Skeletal muscle tissue (tissue), 4 donors: ENCODE results near the gene TAS2R38. TPM values are rescaled to one million over a fixed set of nuclear protein-coding genes. Genes with fewer than 3 reads are reported as not detected.

ENCODE experiments used
- H3K27ac ChIP-seq: one replicate; pipeline ENCODE4 v1.7.0; 2013; ENCODE audit warnings: mild to moderate bottlenecking, low read depth, low read length, inconsistent platforms
- H3K27me3 ChIP-seq, 3 donors: one replicate each; pipeline ENCODE4 v1.7.0; 2013; ENCODE audit warnings: low read length in 3 of 3; ENCODE audit not compliant: control insufficient read depth in 3 of 3, insufficient read depth in 3 of 3
- H3K36me3 ChIP-seq, 3 donors: one replicate each; pipeline ENCODE4 v1.7.0; 2013; ENCODE audit warnings: low read length in 3 of 3; ENCODE audit not compliant: control insufficient read depth in 3 of 3, insufficient read depth in 3 of 3
- H3K4me1 ChIP-seq, 3 donors: one replicate each; pipeline ENCODE4 v1.7.0; 2013; ENCODE audit warnings: low read length in 3 of 3, mild to moderate bottlenecking in 3 of 3; ENCODE audit not compliant: control insufficient read depth in 3 of 3, insufficient read depth in 3 of 3
- H3K4me3 ChIP-seq, 3 donors: one replicate each; pipeline ENCODE4 v1.7.0; 2013; ENCODE audit warnings: low read length in 3 of 3
- H3K9ac ChIP-seq, 3 donors: one replicate each; pipeline ENCODE4 v1.7.0; 2013; ENCODE audit warnings: low read length in 3 of 3, mild to moderate bottlenecking in 3 of 3, moderate library complexity in 2 of 3, low read depth in 1 of 3
- H3K9me3 ChIP-seq, 3 donors: one replicate each; pipeline ENCODE4 v1.7.0; 2013; ENCODE audit warnings: low read length in 3 of 3; ENCODE audit not compliant: control insufficient read depth in 3 of 3
- total RNA-seq: library from RNA; depleted of rRNA; stranded (reverse); fragments of >200 nt; gene quantifications from one replicate; pipeline ENCODE4 v1.2.3, GENCODE V29; 2014
- donor health status: Osteomylitis.

The TAS2R38 gene
- total RNA-seq, 1 donor from 2014 or later = not detected

DNA sequence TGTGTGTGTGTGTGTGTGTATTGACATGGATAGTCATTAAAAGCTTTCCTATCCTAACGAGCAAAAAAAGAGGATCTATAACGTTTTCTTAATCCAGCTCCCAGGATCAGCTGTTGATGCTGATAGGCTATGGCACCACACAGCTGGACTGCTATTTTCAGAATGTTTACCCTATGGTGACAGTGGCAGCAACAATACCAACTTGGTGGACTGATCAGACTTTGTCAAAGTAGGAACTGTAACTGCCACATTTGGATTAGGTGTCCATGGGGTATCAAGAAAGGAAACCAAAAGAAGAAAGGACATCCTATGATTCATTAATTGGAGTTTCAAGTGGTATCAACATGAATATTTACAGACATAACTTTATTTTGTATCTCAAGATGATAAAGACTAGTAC, 24.1 kb downstream of the TAS2R38 start:
- Histone ChIP-seq H3K27me3 (no peaks in the 10 kb centered on the region), H3K36me3 (no peaks in the 10 kb centered on the region), H3K4me3 (no peak overlapping the region), H3K27ac (no peak overlapping the region), H3K4me1 (no peaks in the 10 kb centered on the region), H3K9ac (no peak overlapping the region), H3K9me3 (no peaks in the 10 kb centered on the region)

DNA sequence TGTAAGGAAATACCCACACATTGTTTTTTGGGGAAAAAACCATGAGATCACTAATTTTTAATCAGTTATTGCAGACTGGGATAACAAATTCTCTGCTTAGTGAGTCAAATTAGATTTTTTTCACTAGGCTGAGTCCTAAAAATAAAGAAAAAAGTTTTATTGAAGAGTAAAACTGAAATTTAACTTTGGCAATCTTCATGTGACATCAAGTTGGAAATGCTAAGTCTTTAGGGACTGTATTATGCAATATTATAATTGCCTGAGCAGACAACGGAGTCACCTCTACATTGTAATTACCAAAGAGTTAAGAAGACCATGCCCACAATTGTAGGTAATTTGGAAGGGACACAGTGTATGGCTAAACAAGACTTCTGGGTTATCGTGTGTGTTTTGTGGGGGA, 24.6 kb downstream of the TAS2R38 start:
- no peaks in the 10 kb centered on the region for H3K9me3 ChIP-seq
- no peak overlapping the region for H3K4me3 ChIP-seq
- no peaks in the 10 kb centered on the region for H3K27me3 ChIP-seq
- H3K27ac ChIP-seq = no peak overlapping the region
- no peak overlapping the region for H3K9ac ChIP-seq
- H3K4me1 ChIP-seq = no peaks in the 10 kb centered on the region
- H3K36me3 ChIP-seq = no peaks in the 10 kb centered on the region

DNA sequence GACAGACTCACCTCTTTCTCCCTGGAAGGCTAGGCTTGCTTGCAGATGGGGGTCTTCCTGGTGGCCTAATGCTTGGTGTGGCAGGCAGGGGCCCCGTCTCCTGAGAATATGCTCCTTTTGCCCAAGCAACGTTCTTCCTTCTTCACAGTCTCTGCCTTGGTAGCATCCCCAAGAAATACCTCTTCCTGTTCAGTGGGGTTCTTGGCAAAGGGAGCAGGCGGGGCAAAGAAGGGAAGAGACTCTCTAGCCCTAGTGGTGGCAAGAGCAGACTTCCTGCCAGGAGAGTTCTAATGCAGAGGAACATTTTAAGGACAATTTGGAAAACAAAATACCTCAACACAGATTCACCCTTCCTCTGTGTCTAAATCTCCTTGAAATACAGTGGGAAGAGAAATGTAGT, 26.8 kb downstream of the TAS2R38 start, which contains the start of gene CLEC5A:
CLEC5A (minus strand) TSS at position 179 of the 400 bp plus-strand sequence. CDS start 682 bp downstream, outside the sequence.
- Histone ChIP-seq H3K36me3 (no peaks in the 10 kb centered on the region), H3K9me3 (no peaks in the 10 kb centered on the region), H3K4me3 (no peak within 1 kb of the TSS), H3K27ac (no peak within 1 kb of the TSS), H3K4me1 (no peaks in the 10 kb centered on the region), H3K9ac (no peak within 1 kb of the TSS), H3K27me3 (no peaks in the 10 kb centered on the region)

DNA sequence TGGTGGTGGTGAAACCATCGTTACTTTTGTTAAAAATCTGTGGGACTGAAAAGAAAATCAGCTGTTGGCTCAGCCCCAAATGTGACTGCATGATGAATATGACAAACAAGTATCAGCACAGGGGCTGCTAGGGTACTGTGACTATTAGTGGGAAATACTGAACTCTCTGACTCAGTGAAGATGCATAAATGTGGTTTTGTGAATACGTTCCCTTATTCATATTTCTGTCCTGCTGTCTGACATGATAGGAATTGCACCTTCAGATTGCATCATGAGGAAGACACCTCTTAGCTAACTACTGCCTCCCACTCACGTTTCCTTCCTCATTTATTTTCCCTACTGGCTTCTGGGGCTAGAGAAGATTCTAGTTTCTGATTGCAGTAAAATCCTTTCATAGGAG, 28.2 kb downstream of the TAS2R38 start:
- no peaks in the 10 kb centered on the region for H3K4me1 ChIP-seq
- no peaks in the 10 kb centered on the region for H3K27me3 ChIP-seq
- no peak overlapping the region for H3K9ac ChIP-seq
- H3K4me3 ChIP-seq = no peak overlapping the region
- H3K36me3 ChIP-seq = no peaks in the 10 kb centered on the region
- no peaks in the 10 kb centered on the region for H3K9me3 ChIP-seq
- no peak overlapping the region for H3K27ac ChIP-seq

DNA sequence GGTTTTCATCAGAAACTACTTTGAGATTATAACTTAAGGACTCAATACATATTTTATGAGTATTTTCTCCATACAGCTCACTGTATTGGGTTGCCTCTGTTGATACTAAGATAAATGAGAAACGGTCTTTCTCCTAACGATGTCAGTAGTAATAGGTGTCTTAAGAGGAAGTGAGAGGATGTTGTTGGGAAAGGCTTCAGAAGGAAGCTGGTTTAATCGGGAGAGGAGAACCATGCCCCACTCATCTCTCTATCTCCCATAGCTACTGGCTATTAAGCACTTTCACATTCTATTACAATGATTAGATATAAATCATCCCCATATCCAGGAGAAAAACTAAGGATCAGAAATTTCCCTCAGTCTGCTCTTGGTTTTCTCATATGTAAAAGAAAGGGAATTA, 28.8 kb downstream of the TAS2R38 start:
- no peaks in the 10 kb centered on the region for H3K36me3 ChIP-seq
- H3K9me3 ChIP-seq = no peaks in the 10 kb centered on the region
- H3K4me1 ChIP-seq = no peaks in the 10 kb centered on the region
- H3K27me3 ChIP-seq = no peaks in the 10 kb centered on the region
- H3K27ac ChIP-seq = no peak overlapping the region
- no peak overlapping the region for H3K9ac ChIP-seq
- H3K4me3 ChIP-seq = no peak overlapping the region

DNA sequence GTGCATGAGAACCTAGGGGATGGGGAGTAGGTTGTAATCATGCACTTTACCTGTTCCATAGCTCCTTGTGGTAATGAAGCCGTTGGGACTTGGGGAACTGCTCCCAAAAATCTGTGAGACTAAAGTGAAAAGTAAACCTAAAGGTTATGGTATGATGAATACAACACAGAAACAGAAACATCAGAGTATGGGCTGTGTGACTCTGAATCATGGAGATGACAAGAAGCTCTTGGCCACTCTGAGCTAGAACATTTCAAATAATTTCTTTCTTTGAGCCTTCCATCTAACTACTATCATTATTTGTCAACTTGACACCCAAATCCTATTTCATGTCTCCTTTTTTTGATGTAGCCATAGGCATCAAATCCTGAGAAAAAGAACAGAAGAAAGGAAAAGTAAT, 29.7 kb downstream of the TAS2R38 start:
- no peaks in the 10 kb centered on the region for H3K4me1 ChIP-seq
- no peak overlapping the region for H3K27ac ChIP-seq
- no peaks in the 10 kb centered on the region for H3K9me3 ChIP-seq
- no peaks in the 10 kb centered on the region for H3K27me3 ChIP-seq
- no peak overlapping the region for H3K4me3 ChIP-seq
- H3K9ac ChIP-seq = no peak overlapping the region
- no peaks in the 10 kb centered on the region for H3K36me3 ChIP-seq

DNA sequence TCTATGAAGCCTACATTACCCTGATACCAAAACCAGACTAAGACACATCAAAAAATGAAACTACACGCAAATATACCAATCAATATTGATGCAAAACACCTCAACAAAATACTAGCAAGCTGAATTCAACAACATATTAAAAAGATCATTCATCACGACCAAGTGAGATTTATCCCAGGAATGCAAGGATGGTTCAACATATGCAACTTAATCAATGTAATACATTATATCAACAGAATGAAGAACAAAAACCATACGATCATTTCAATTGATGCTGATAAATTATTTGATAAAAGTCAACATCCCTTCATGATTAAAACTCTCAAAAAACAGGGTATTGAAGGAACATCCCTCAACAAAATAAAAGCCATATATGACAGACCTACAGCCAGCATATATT, 32.5 kb downstream of the TAS2R38 start:
- H3K9me3 ChIP-seq = peaks cover 0 to 3% (median 2%) of the 10 kb centered on the region in 3 donors
- H3K27ac ChIP-seq = no peak overlapping the region
- no peak overlapping the region for H3K4me3 ChIP-seq
- no peaks in the 10 kb centered on the region for H3K27me3 ChIP-seq
- H3K4me1 ChIP-seq = no peaks in the 10 kb centered on the region
- H3K36me3 ChIP-seq = no peaks in the 10 kb centered on the region
- H3K9ac ChIP-seq = no peak overlapping the region

DNA sequence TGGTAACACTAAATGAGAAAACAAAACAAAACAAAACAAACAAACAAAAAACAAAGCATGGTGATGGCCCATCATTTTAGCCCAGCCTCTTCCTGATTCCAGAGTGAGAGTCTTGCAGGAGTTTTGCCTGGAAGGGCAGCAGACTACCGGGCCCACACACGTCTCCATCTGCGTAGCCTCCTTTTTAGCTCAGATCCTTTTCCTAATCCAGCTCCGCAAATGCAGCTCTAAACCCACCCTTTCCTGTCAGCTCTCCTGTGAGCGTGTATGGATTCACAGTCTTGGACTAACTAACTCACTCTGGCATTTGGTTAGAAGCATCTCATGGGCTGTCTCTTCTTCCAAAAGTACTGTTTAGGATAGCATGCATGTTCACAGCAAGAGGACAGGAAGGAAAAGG, 43.4 kb downstream of the TAS2R38 start:
- Histone ChIP-seq H3K4me1 (no peaks in the 10 kb centered on the region), H3K27me3 (no peaks in the 10 kb centered on the region), H3K9me3 (no peaks in the 10 kb centered on the region), H3K27ac (no peak overlapping the region), H3K36me3 (no peaks in the 10 kb centered on the region), H3K4me3 (no peak overlapping the region), H3K9ac (no peak overlapping the region)

DNA sequence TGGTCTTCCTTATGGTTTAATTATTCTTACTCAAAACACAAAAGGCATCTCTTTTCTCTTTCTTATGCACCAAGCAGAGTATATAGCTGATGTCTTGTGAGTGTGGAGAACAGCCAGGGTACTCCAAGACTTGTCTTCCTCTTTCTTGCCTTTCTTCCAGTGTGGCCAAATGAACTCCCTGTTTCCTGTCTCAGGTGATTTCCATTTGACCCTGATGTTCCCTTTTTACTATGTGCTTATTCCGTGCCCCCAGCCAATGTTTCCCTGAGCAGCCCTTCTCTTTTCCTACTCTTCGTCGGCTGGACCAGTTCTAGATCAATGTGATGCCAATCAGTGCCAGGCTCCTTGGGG, 44.8 kb downstream of the TAS2R38 start:
- H3K9ac ChIP-seq = no peak overlapping the region
- no peaks in the 10 kb centered on the region for H3K36me3 ChIP-seq
- no peak overlapping the region for H3K4me3 ChIP-seq
- H3K27ac ChIP-seq = no peak overlapping the region
- H3K27me3 ChIP-seq = no peaks in the 10 kb centered on the region
- no peaks in the 10 kb centered on the region for H3K9me3 ChIP-seq
- H3K4me1 ChIP-seq = no peaks in the 10 kb centered on the region

DNA sequence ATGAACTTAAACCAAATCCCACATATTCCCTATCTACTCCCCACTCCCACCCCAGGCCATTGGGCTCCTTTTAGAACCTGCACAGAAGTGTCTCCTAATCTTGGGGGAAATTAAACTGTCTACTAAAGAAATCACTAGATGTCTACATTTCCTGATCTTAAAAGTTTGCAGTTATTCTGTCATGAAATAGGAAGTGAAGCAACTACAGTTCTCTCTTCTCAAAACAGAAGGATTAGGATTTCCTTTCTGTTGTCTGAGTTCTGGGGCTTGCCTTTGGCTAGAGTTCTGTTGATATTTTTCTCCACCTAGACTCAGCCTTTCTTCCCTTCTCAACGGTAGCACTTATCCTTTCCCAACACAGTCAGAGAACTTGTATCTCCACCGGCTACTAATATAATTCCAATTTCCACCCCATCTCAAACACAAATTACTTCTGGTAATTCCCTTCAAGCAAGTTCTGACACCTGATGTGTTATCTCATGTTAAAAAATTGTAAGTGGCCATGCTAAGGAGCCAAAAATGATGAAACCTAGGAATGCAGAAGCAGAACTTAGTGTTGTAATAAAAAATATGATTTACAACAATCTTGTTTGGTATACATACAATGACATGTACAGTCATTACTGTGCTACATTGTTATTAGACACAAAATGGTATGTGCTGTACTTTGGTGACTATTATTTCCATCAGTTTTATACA, 45.3 kb downstream of the TAS2R38 start:
- Histone ChIP-seq H3K4me3 (no peak overlapping the region), H3K9ac (no peak overlapping the region), H3K27ac (no peak overlapping the region), H3K27me3 (no peaks in the 10 kb centered on the region), H3K36me3 (no peaks in the 10 kb centered on the region), H3K9me3 (no peaks in the 10 kb centered on the region), H3K4me1 (no peaks in the 10 kb centered on the region)
